Lower leg skin (tissue), 4 donors: Measurements from ENCODE around the gene SRSF1. TPM values are rescaled to one million over a fixed set of nuclear protein-coding genes. Genes with fewer than 3 reads are reported as not detected.

Experiments used
- DNase-seq, 2 donors: peaks; one replicate each; pipeline ENCODE4 v3.0.0-alpha.2; 2019; ENCODE audit warnings: low spot score in 2 of 2
- H3K4me3 ChIP-seq: fragments of 200-600 bp; sonication (generic); 2 replicates; pipeline ENCODE4 v1.5.1; 2017; ENCODE audit warnings: mild to moderate bottlenecking, low read depth; ENCODE audit not compliant: poor library complexity, severe bottlenecking
- POLR2A ChIP-seq, 2 donors: fragments of 450-650 bp; IDR thresholded peaks; one replicate each; pipeline ENCODE4 v1.6.1; 2016 to 2017; ENCODE audit warnings: antibody characterized with exemption in 2 of 2, mild to moderate bottlenecking in 1 of 2, moderate library complexity in 1 of 2
- WGBS, 2 donors: methylation state at CpG; one replicate each; pipeline ENCODE4 v1.1.5; 2018; 5-methylcytosine and 5-hydroxymethylcytosine counted together
- intact Hi-C: fragments of 100-400 bp; cut with DNase I; formaldehyde crosslinking; loops from one replicate; pipeline ENCODE4 v1.15.0; 2023; ENCODE audit warnings: low total_unique reads
- total RNA-seq, 4 donors: library from RNA; depleted of rRNA; stranded (reverse); fragments of >200 nt; gene quantifications; one replicate each; pipeline ENCODE4 v1.1.0, GENCODE V29; 2016
- TF ChIP-seq, protein P1 (sequence below), 3 donors: fragments of 450-650 bp; IDR thresholded peaks; one replicate each; pipeline ENCODE4 v1.5.1; 2016; ENCODE audit warnings: antibody characterized with exemption in 3 of 3, mild to moderate bottlenecking in 3 of 3, moderate library complexity in 2 of 3

SRSF1 gene
- total RNA-seq, 4 donors from 2014 or later = 82.3 to 128 (median 104) TPM

DNA sequence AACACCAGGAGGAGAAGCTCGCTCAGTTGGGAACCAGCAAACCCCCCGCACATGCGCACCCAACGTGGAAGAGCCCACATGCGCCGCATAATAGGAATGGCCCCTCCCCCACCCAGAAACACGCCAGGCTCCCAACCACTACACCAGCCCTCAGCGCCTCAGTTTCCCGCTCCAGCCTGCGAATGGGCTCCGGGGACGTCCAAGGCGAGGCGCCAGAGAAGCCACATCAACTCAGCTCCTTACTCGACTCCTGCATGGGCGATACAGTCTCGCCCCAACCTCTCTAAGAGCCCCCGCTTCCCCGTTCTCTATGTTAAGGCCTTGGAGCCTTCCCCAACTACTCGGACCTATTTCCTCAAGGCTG lies 504 bp downstream of the SRSF1 start:
- TF ChIP-seq, protein P1, sequence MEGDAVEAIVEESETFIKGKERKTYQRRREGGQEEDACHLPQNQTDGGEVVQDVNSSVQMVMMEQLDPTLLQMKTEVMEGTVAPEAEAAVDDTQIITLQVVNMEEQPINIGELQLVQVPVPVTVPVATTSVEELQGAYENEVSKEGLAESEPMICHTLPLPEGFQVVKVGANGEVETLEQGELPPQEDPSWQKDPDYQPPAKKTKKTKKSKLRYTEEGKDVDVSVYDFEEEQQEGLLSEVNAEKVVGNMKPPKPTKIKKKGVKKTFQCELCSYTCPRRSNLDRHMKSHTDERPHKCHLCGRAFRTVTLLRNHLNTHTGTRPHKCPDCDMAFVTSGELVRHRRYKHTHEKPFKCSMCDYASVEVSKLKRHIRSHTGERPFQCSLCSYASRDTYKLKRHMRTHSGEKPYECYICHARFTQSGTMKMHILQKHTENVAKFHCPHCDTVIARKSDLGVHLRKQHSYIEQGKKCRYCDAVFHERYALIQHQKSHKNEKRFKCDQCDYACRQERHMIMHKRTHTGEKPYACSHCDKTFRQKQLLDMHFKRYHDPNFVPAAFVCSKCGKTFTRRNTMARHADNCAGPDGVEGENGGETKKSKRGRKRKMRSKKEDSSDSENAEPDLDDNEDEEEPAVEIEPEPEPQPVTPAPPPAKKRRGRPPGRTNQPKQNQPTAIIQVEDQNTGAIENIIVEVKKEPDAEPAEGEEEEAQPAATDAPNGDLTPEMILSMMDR (IDR thresholded peaks at IDR 0.05) = no peak
- TF ChIP-seq POLR2A (IDR thresholded peaks at IDR 0.05) = no peak
- DNase-seq = peak; percentile 82 to 95
- H3K4me3 ChIP-seq = peak overlapping the region; percentile 79
- 0 to 3% methylated on average over 13 to 19 of the region's 20 CpGs for WGBS, 2 donors
- intact Hi-C loops = no loop called here

DNA sequence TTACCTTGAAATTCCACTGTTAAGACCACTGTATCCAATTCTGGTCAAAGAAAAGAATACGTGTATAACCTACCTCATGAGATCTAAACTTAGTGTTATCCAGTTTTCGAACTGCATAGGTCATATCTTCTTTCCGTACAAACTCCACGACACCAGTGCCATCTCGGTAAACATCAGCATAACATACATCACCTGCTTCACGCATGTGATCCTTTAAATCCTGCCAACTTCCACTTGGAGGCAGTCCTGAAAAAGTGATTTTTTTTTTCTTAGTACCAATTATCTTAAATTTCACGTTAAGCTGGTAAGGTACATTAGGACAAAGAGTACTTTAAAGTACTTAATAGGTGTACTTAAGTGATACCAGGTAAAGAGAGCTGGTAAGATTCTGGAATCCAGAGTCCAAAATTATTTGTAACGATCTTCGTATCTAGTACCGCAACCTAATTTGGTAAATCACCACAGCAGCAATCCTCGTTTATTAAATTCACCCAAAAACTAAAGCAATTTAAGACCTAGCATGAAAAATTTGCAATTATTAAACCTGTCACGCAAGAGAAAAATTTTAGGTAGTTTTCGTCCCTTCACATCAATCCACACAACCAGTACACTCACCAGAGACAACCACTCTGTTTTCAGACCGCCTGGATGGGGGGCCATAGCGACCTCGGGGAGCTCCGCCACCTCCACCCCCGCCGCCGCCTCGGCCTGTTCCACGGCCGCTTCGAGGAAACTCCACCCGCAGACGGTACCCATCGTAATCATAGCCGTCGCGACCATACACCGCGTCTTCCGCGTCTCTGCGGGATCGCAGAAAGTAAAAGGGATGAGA lies 1.1 kb downstream of the SRSF1 start:
- 3 to 4% methylated on average over 36 of the region's 36 CpGs for WGBS, 2 donors
- no peak for DNase-seq
- H3K4me3 ChIP-seq = peak overlapping the region; percentile 79
- no peak for TF ChIP-seq POLR2A (IDR thresholded peaks at IDR 0.05)
- TF ChIP-seq, protein P1 (IDR thresholded peaks at IDR 0.05) = no peak
- intact Hi-C loops = no loop called here

GRCh38 chr17:58005031-58005727 lies 1.9 kb downstream of the SRSF1 start:
- intact Hi-C loops = no loop called here

DNA sequence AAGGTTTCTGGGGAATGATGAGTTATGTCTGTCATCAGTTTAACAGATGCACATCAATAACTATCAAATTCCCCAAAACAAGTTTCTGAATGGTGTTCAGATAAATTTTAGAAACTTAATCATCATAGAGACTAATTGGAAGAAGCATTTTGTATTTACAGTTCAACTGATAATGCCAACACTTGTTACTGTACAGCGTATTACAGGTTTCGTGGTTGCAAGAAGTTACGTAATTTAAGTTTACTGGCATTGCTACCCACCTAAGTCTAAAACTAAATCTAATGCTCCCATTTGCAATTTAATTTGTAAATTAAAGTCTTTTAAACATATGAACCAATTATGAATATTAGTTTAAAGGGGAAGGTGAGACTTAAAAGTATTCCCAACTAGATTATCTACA lies 3.0 kb downstream of the SRSF1 start:
- intact Hi-C loops = no loop called here
- no peak for DNase-seq
- no peak overlapping the region for H3K4me3 ChIP-seq
- TF ChIP-seq POLR2A (IDR thresholded peaks at IDR 0.05) = no peak
- TF ChIP-seq, protein P1 (IDR thresholded peaks at IDR 0.05) = no peak
- 69 to 85% methylated on average over 3 of the region's 3 CpGs for WGBS, 2 donors

More at GRCh38 chr17:58005031-58005727, 1.9 kb downstream of the SRSF1 start:
- 29 to 35% methylated on average over 12 of the region's 12 CpGs for WGBS, 2 donors
- no peak overlapping the region for H3K4me3 ChIP-seq
- TF ChIP-seq, protein P1 (IDR thresholded peaks at IDR 0.05) = no peak
- TF ChIP-seq POLR2A (IDR thresholded peaks at IDR 0.05) = no peak
- DNase-seq = no peak

DNA sequence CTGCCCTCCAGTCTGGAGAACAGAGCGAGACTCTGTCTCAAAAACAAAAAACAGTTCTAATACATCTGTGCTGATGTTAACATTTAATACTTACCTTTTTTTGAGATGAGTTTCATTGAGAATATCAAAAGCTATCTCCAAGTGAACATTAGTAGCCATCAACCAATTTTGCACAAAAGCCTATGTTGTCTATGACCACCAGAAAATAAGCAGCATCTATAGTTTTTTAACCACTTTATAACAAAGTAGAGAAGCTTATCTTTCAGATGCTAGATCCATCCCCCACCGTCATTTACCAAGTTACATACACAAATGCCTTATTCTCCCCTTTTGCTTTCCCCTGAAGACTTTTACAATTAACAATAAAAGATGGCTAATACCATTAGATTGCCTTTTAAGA lies 4.1 kb downstream of the SRSF1 start:
- DNase-seq = no peak
- no peak for TF ChIP-seq POLR2A (IDR thresholded peaks at IDR 0.05)
- TF ChIP-seq, protein P1 (IDR thresholded peaks at IDR 0.05) = no peak
- intact Hi-C loops = no loop called here
- no peak overlapping the region for H3K4me3 ChIP-seq
- 84 to 90% methylated on average over 2 of the region's 2 CpGs for WGBS, 2 donors
